GM12878 (cell line): ENCODE data around the gene NUDT5. TPM values are rescaled to one million over a fixed set of nuclear protein-coding genes. Genes with fewer than 3 reads are reported as not detected.

Experiments used
- ATAC-seq: fragments of 200-7000 bp; cut with Tn5 transposase; 3 replicates; pipeline ENCODE4 v1.9.1; 2020; ENCODE audit warnings: mild to moderate bottlenecking, moderate library complexity
- Bru-seq: library from RNA; stranded (reverse); fragments of 400-500 nt; gene quantifications from one replicate; lab custom pipeline; 2021; lab: Mats Ljungman, UMichigan
- BruChase-seq, 2 experiments: library from RNA; stranded (reverse); fragments of 400-500 nt; gene quantifications; one replicate each; lab custom pipeline; 2021; lab: Mats Ljungman, UMichigan
- BruUV-seq: library from RNA; stranded (reverse); fragments of 400-500 nt; replicated peaks from 2 replicates; lab custom pipeline; 2021; lab: Mats Ljungman, UMichigan
- CTCF ChIA-PET: fragments of 300-600 bp; sonication (Branson Sonifier 250); formaldehyde crosslinking; extraction: SDS; loops from one replicate; lab custom pipeline; 2021; ENCODE audit warnings: inconsistent platforms; lab: Yijun Ruan, JAX
- POLR2A ChIA-PET: fragments of 350-600 bp; formaldehyde crosslinking; extraction: SDS; loops from one replicate; lab custom pipeline; 2021; ENCODE audit warnings: inconsistent platforms; lab: Charles Lee
- RAD21 ChIA-PET: fragments of 300-600 bp; sonication (Branson Sonifier 250); formaldehyde crosslinking; loops from one replicate; lab custom pipeline; 2023; ENCODE audit warnings: antibody characterized with exemption; ENCODE audit not compliant: unreplicated experiment; lab: Charles Lee
- SMC1A ChIA-PET: fragments of 300-600 bp; sonication (Branson Sonifier 250); formaldehyde crosslinking; loops from one replicate; lab custom pipeline; 2023; ENCODE audit not compliant: unreplicated experiment, uncharacterized antibody; lab: Charles Lee
- DNase-seq: peaks from one replicate; pipeline ENCODE4 v3.0.0-alpha.2; 2011; ENCODE audit warnings: low read depth, low spot score
- FAIRE-seq: peaks from 3 replicates; lab custom pipeline; 2011; peaks lifted over from hg19 to GRCh38; lab: Jason Lieb, UNC
- H2AFZ ChIP-seq: 2 replicates; pipeline ENCODE4 v1.6.0; 2011; ENCODE audit warnings: low read depth, low read length, control low read depth; ENCODE audit not compliant: control insufficient read depth
- H3K27ac ChIP-seq: 2 replicates; pipeline ENCODE4 v1.5.1; 2011; ENCODE audit warnings: control low read depth; ENCODE audit not compliant: control insufficient read depth, insufficient read depth
- H3K27me3 ChIP-seq, 2 experiments: replicated peaks in 1 of 2; 2 replicates each; pipeline versions ENCODE4 v1.6.0 to v1.6.1; 2011; ENCODE audit warnings: low read length in 1 of 2; ENCODE audit not compliant: control insufficient read depth in 2 of 2, insufficient read depth in 2 of 2
- H3K36me3 ChIP-seq, 2 experiments: 2 replicates each; pipeline ENCODE4 v1.5.1; 2011; ENCODE audit warnings: low read length in 1 of 2; ENCODE audit not compliant: control insufficient read depth in 2 of 2, insufficient read depth in 2 of 2
- H3K4me1 ChIP-seq: 2 replicates; pipeline ENCODE4 v1.6.1; 2011; ENCODE audit warnings: mild to moderate bottlenecking, low read length, moderate library complexity, mixed read lengths; ENCODE audit not compliant: control insufficient read depth, insufficient read depth
- H3K4me2 ChIP-seq: 2 replicates; pipeline ENCODE4 v1.6.0; 2011; ENCODE audit warnings: control low read depth; ENCODE audit not compliant: control insufficient read depth, insufficient read depth
- H3K4me3 ChIP-seq: fragments of 200-600 bp; sonication (generic); 2 replicates; pipeline ENCODE4 v1.5.1; 2016
- H3K79me2 ChIP-seq: 2 replicates; pipeline ENCODE4 v1.6.0; 2011; ENCODE audit warnings: low read length; ENCODE audit not compliant: control insufficient read depth, insufficient read depth
- H3K9ac ChIP-seq: 2 replicates; pipeline ENCODE4 v1.8.0; 2011; ENCODE audit warnings: low read length, control low read depth, mixed read lengths; ENCODE audit not compliant: control insufficient read depth, insufficient read depth
- H3K9me3 ChIP-seq: replicated peaks from 3 replicates; pipeline ENCODE4 v1.5.1; 2011; ENCODE audit warnings: mild to moderate bottlenecking, low read length; ENCODE audit not compliant: control insufficient read depth, insufficient read depth
- H4K20me1 ChIP-seq: 2 replicates; pipeline ENCODE4 v1.6.0; 2011; ENCODE audit not compliant: control insufficient read depth, insufficient read depth
- ASH2L ChIP-seq: fragments of 300-600, 200-600 bp; sonication (generic); IDR thresholded peaks from 2 replicates; pipeline ENCODE4 v1.6.1; 2017; ENCODE audit warnings: low read depth, mild to moderate bottlenecking, borderline replicate concordance
- BCL11A ChIP-seq: IDR thresholded peaks from 2 replicates; pipeline ENCODE4 v1.6.1; 2011; ENCODE audit warnings: low read depth, low read length
- CHD1 ChIP-seq: IDR thresholded peaks from 2 replicates; pipeline ENCODE4 v1.6.1; 2012; ENCODE audit warnings: low read depth, low read length, improper control_type of control experiment
- ELK1 ChIP-seq: IDR thresholded peaks from 2 replicates; pipeline ENCODE4 v1.6.1; 2012; ENCODE audit warnings: low read depth, low read length, improper control_type of control experiment
- FOXM1 ChIP-seq: IDR thresholded peaks from 2 replicates; pipeline ENCODE4 v1.6.1; 2012; ENCODE audit warnings: low read depth, mild to moderate bottlenecking, inconsistent platforms, low read length, moderate library complexity
- MTA2 ChIP-seq: fragments of 450-650 bp; IDR thresholded peaks from 2 replicates; pipeline ENCODE4 v1.6.1; 2016; ENCODE audit warnings: low read depth, mild to moderate bottlenecking, moderate library complexity
- MYC ChIP-seq: IDR thresholded peaks from 2 replicates; pipeline ENCODE4 v1.6.1; 2011; ENCODE audit warnings: mild to moderate bottlenecking, low read length, moderate library complexity, inconsistent platforms; ENCODE audit not compliant: insufficient read depth, insufficient replicate concordance, insufficient read length, severe bottlenecking
- NFIC ChIP-seq: IDR thresholded peaks from 2 replicates; pipeline ENCODE4 v1.6.1; 2012; ENCODE audit warnings: low read depth, mild to moderate bottlenecking, inconsistent platforms, low read length, moderate library complexity
- PML ChIP-seq: IDR thresholded peaks from 2 replicates; pipeline ENCODE4 v1.6.1; 2012; ENCODE audit warnings: low read length, inconsistent platforms
- RCOR1 ChIP-seq: conservative IDR thresholded peaks from 2 replicates; pipeline ENCODE4 v1.6.1; 2012; ENCODE audit warnings: low read depth, low read length, improper control_type of control experiment
- ZBED1 ChIP-seq: IDR thresholded peaks from 2 replicates; pipeline ENCODE4 v1.6.1; 2016; ENCODE audit warnings: borderline replicate concordance
- ZNF217 ChIP-seq: fragments of 450-650 bp; IDR thresholded peaks from 2 replicates; pipeline ENCODE4 v1.6.1; 2017; ENCODE audit warnings: antibody characterized with exemption, mild to moderate bottlenecking
- ZNF384 ChIP-seq: IDR thresholded peaks from 2 replicates; pipeline ENCODE4 v1.6.1; 2012; ENCODE audit warnings: low read depth, mild to moderate bottlenecking, low read length, improper control_type of control experiment, borderline replicate concordance
- ZSCAN29 ChIP-seq: fragments of 450-650 bp; IDR thresholded peaks from 2 replicates; pipeline ENCODE4 v1.6.1; 2017; ENCODE audit warnings: mild to moderate bottlenecking, moderate library complexity
- WGBS: methylation state at CpG from one replicate; pipeline ENCODE4 v1.1.6; 2016; ENCODE audit warnings: low lambda C conversion rate; ENCODE audit not compliant: insufficient replicate concordance, insufficient coverage; ENCODE audit errors: missing lambda C conversion rate; 5-methylcytosine and 5-hydroxymethylcytosine counted together
- in situ Hi-C: fragments of 300-500 bp; cut with MboI; formaldehyde crosslinking; loops from 9 replicates; pipeline ENCODE4 v1.14.3; 2018; ENCODE audit warnings: mixed read lengths
- intact Hi-C: fragments of 100-400 bp; cut with micrococcal nuclease; formaldehyde crosslinking; loops from one replicate; pipeline ENCODE4 v1.14.2; 2022; ENCODE audit not compliant: unreplicated experiment
- long read RNA-seq, 2 experiments: library from polyadenylated mRNA; unstranded; transcript quantifications; one replicate each; pipeline ENCODE4 v2.0.0, GENCODE V29; 2019 to 2020
- polyA minus RNA-seq, 3 experiments: library from RNA; depleted of rRNA, polyadenylated mRNA; stranded (reverse); fragments of >200 nt; gene quantifications; 2 replicates each; pipeline ENCODE4 v1.2.3, GENCODE V29; 2011
- polyA plus RNA-seq, 11 experiments: library from polyadenylated mRNA; depleted of rRNA in 4 of 11; unstranded in 6 of 11; stranded (reverse) in 5 of 11; fragments of >200 nt; fragmentation: Nextera tagmentation in 4 of 11; fragmentation: Illumina TruSeq in 1 of 11; extraction: Ambion mirVana in 4 of 11; extraction: Trizol in 1 of 11; gene quantifications; 1 replicate in 1 of 11; 2 replicates in 10 of 11; pipeline versions ENCODE4 v1.2.1 to v1.2.3, GENCODE V29; 2011 to 2016; ENCODE audit warnings: inconsistent platforms in 2 of 11, missing spikeins in 2 of 11, low read depth in 1 of 11
- total RNA-seq, 4 experiments: library from RNA; depleted of rRNA in 3 of 4; stranded (reverse); fragments of >200 nt in 3 of 4; fragmentation: Illumina TruSeq in 1 of 4; extraction: Trizol in 1 of 4; gene quantifications; 2 replicates each; pipeline versions ENCODE4 v1.2.1 to v1.2.3, GENCODE V29; 2013 to 2021
- TF ChIP-seq, protein P1 (sequence below): fragments of 450-650 bp; IDR thresholded peaks from 2 replicates; pipeline ENCODE4 v1.6.1; 2014; ENCODE audit warnings: mild to moderate bottlenecking

The NUDT5 gene
- 45.6 and 54.5 TPM in 2 replicates for total RNA-seq (2013; cell fraction: nucleolus; rRNA removed)
- total RNA-seq (2014; rRNA removed) (74.1 and 83.2 TPM in 2 replicates), total RNA-seq (2014; rRNA removed; fragmentation: Illumina TruSeq; extraction: Trizol) (149 and 162 TPM in 2 replicates), total RNA-seq (2021) (90.1 and 91.2 TPM in 2 replicates), polyA plus RNA-seq (2011; rRNA removed) (144 and 148 TPM in 2 replicates), polyA plus RNA-seq (2014; fragmentation: Illumina TruSeq; extraction: Trizol) (113 and 166 TPM in 2 replicates), polyA plus RNA-seq (2014; fragmentation: Nextera tagmentation; extraction: Ambion mirVana) (100 to 1,000 TPM; 293 to 345 TPM), polyA plus RNA-seq (2014; rRNA removed) (84.8 and 90.4 TPM in 2 replicates), polyA plus RNA-seq (2016; fragmentation: Nextera tagmentation; extraction: Ambion mirVana) (100 to 1,000 TPM; 223 to 233 TPM), polyA minus RNA-seq (2011; rRNA and poly(A)+ RNA removed) (60.9 and 79.7 TPM in 2 replicates), Bru-seq, nascent RNA (percentile 69 among the genes with signal in this experiment), BruChase-seq, experiment 1, labeled RNA remaining after a 6-hour chase (percentile 70 among the genes with signal in this experiment), BruChase-seq, experiment 2, labeled RNA remaining after a 2-hour chase (percentile 72 among the genes with signal in this experiment)
- polyA plus RNA-seq (2011; ENCODE audit: low read depth) = 52.0 TPM
- 105 and 119 TPM in 2 replicates for polyA plus RNA-seq (2011; cell fraction: cytosol; rRNA removed)
- polyA plus RNA-seq (2011; cell fraction: nucleus; rRNA removed) = 58.0 and 63.0 TPM in 2 replicates
- 67.7 and 72.8 TPM in 2 replicates for polyA plus RNA-seq (2012)
- 21.9 and 26.1 TPM in 2 replicates for polyA minus RNA-seq (2011; cell fraction: cytosol; rRNA and poly(A)+ RNA removed)
- 11.4 and 24.4 TPM in 2 replicates for polyA minus RNA-seq (2011; cell fraction: nucleus; rRNA and poly(A)+ RNA removed)
- long read RNA-seq, experiment 1, partial matches to known transcripts = 0 of 28 reads
- long read RNA-seq, experiment 1, other reads (novel, unspliced or antisense) = 27 of 28 reads
- long read RNA-seq, experiment 2, transcript NUDT5-201 (8 exons, 1,258 nt) = major isoform, 5 of 80 reads
- long read RNA-seq, experiment 2, partial matches to known transcripts = 8 of 80 reads
- long read RNA-seq, experiment 2, other reads (novel, unspliced or antisense) = 67 of 80 reads

DNA sequence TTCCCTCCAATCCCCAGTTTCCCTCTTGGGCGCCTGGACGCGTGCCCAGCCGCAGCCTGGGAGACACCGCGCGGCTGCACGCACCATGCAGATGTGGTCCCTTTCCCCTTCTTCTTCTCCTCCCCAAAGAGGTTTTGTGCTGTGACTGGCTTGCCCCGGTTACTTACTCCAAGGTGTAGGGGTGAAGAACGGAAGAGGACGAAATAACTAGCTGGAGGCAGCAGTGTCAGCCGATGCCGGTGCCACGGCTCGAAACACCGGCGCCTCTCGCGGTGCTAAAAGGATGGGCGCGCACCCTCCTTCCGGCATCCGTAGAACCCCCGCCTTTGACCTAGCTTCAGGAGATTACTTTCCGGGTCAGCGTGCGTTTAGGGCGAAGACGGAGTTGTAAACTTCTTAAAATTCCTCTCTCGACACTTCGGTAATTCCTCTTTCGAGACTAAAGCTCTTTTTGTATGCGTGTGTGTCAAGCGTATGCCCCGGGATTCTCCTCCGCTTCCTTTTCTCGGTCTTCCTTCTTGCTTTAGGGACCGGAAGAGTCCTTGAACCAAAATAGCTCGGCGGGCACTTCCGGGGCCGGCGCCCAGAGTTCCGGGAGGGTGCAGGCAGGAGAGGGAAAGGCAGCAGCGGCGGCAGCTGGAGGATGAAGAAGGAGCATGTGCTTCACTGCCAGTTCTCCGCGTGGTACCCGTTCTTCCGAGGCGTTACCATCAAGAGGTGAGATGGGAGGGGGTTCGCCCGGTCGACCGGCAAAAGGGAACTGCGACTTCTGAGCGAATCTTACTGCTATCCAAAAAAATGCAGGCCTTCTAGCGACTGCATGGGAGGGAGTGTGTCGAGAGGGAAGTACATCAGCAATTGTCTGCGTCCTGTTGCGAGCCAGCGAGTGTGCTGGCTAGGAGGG is at the start of gene NUDT5, which contains the start of gene CDC123:
TSS of gene NUDT5 (minus strand) at position 289 of the 904 bp plus-strand sequence. CDS start 9,600 bp downstream, outside the sequence.
TSS of gene CDC123 (plus strand) at position 586 of the 904 bp plus-strand sequence. CDS start at position 644, 58 bp downstream.
- Histone ChIP-seq H3K27ac (peak within 1 kb of the TSS; percentile 98), H3K4me1 (peaks cover 4% of the 10 kb centered on the region; the same call in 1 of the 2 replicates), H3K9me3 (no peaks in the 10 kb centered on the region), H3K4me3 (peak within 1 kb of the TSS; percentile 84), H3K79me2 (peaks cover 84% of the 10 kb centered on the region), H3K9ac (peak within 1 kb of the TSS; percentile 93), H2AFZ (peak within 1 kb of the TSS; percentile 99), H3K4me2 (peak within 1 kb of the TSS; percentile 89), H3K36me3 (peaks cover 0 to 13% of the 10 kb centered on the region in 2 experiments; a peak in 3 of 4 replicates), H3K27me3 (no peaks in the 10 kb centered on the region), H4K20me1 (no peaks in the 10 kb centered on the region; the same call in 1 of the 2 replicates)
- in situ Hi-C loops (no loop called here), intact Hi-C loops (loop anchor here (5.0 kb wide), 3 partner anchors 64 to 169 kb away; partner anchors contain the start of gene UPF2)
- ChIA-PET RAD21 (interaction anchor here (0.5 to 2.0 kb wide), 12 partner anchors 18 to 460 kb away, joined by 3 to 11 read pairs (median 4); partner anchors contain the start of gene UPF2), POLR2A (interaction anchor here (0.5 to 1.3 kb wide), 5 partner anchors 74 to 203 kb away, joined by 3 to 6 read pairs (median 3); partner anchors contain the start of gene UPF2), SMC1A (interaction anchor here (0.8 to 1.9 kb wide), 14 partner anchors 20 to 519 kb away, joined by 3 to 10 read pairs (median 3); partner anchors contain the start of gene UPF2), CTCF (interaction anchor here (1.0 to 2.9 kb wide), 7 partner anchors 19 to 514 kb away, joined by 3 to 15 read pairs (median 4); no protein-coding TSS in a partner anchor)
- 2% methylated on average over 62 of the region's 62 CpGs for WGBS
- BruUV-seq = no TSS peak
- FAIRE-seq (peak; percentile 73), ATAC-seq (peak; percentile 94), DNase-seq (peak; percentile 81)
- TF ChIP-seq ZNF217 (no peak), ZNF384 (no peak), PML (peak; percentile 94), BCL11A (no peak; the same call in 1 of the 2 replicates), CHD1 (no peak), ZBED1 (0 out of 2 replicates have a peak, but pooled peaks have one; percentile 60), FOXM1 (peak; percentile 32; the same call in 1 of the 2 replicates), ASH2L (peak; percentile 94), MYC (peak; percentile 88), ELK1 (peak; percentile 82), ZSCAN29 (no peak), RCOR1 (no peak), NFIC (no peak), MTA2 (peak; percentile 99)
- TF ChIP-seq, protein P1, sequence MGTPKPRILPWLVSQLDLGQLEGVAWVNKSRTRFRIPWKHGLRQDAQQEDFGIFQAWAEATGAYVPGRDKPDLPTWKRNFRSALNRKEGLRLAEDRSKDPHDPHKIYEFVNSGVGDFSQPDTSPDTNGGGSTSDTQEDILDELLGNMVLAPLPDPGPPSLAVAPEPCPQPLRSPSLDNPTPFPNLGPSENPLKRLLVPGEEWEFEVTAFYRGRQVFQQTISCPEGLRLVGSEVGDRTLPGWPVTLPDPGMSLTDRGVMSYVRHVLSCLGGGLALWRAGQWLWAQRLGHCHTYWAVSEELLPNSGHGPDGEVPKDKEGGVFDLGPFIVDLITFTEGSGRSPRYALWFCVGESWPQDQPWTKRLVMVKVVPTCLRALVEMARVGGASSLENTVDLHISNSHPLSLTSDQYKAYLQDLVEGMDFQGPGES = no peak
